ENCODE measurements around the gene MORC2. TPM values are rescaled to one million over a fixed set of nuclear protein-coding genes. Genes with fewer than 3 reads are reported as not detected.
A peak's percentile ranks its signal among the peaks of the same experiment; 100 is the strongest.

The MORC2 gene
- total and polyA plus RNA-seq, 10 donors = 18.2 to 24.7 (median 22.0) TPM

- Histone ChIP-seq H3K4me3 (no peak overlapping the region), H3K27me3 (replicated peaks in 1 of 7) (no peaks in the 10 kb centered on the region), H3K9me3 (no peaks in the 10 kb centered on the region), H3K36me3 (peaks cover 0 to 70% (median 19%) of the 10 kb centered on the region in 6 donors), H3K27ac (no peak overlapping the region), H3K4me1 (peaks cover 0 to 19% (median 0%) of the 10 kb centered on the region in 6 donors)
- intact Hi-C loops (cut with DNase I; ENCODE audit: low total_unique reads) = loop anchor here (10.0 kb wide), 1 partner anchor 280 kb away; no protein-coding TSS in a partner anchor
- TF ChIP-seq POLR2A (IDR thresholded peaks at IDR 0.05) (no peak), POLR2AphosphoS5 (IDR thresholded peaks at IDR 0.05) (no peak)
- TF ChIP-seq, protein P1, sequence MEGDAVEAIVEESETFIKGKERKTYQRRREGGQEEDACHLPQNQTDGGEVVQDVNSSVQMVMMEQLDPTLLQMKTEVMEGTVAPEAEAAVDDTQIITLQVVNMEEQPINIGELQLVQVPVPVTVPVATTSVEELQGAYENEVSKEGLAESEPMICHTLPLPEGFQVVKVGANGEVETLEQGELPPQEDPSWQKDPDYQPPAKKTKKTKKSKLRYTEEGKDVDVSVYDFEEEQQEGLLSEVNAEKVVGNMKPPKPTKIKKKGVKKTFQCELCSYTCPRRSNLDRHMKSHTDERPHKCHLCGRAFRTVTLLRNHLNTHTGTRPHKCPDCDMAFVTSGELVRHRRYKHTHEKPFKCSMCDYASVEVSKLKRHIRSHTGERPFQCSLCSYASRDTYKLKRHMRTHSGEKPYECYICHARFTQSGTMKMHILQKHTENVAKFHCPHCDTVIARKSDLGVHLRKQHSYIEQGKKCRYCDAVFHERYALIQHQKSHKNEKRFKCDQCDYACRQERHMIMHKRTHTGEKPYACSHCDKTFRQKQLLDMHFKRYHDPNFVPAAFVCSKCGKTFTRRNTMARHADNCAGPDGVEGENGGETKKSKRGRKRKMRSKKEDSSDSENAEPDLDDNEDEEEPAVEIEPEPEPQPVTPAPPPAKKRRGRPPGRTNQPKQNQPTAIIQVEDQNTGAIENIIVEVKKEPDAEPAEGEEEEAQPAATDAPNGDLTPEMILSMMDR (IDR thresholded peaks at IDR 0.05 in 8 of 11, conservative IDR thresholded peaks at IDR 0.05 in 3 of 11) = no peak
- DNase-seq = no peak
- WGBS, 5 donors = 83 to 98% (median 90%) methylated on average over 4 of the region's 4 CpGs
These were observed 13.4 kb downstream of the MORC2 start for GRCh38 chr22:30955153-30955552.

DNA sequence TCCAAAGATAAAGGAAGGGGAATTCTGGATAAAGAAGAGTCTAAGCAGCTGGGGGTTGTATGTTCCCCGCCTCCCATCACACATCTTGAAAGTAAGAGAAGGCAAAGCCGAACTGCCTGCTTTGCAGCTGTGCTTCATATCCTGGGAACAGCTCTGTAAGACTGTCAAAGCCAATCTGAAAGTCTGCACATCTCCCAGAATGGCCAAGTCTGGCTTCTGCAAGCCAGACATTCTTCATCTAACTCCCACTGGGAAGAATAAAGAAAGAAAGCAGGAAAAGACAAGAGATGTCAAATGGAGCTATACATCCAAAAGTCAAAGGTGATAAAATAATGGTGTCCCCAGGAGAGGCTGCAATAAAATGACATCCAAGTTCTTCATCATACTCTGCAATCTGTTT lies 15.4 kb downstream of the MORC2 start:
- TF ChIP-seq POLR2A (IDR thresholded peaks at IDR 0.05) (no peak), POLR2AphosphoS5 (IDR thresholded peaks at IDR 0.05) (no peak)
- TF ChIP-seq, protein P1 (IDR thresholded peaks at IDR 0.05 in 8 of 11, conservative IDR thresholded peaks at IDR 0.05 in 3 of 11) = no peak
- Histone ChIP-seq H3K27me3 (replicated peaks in 1 of 7) (no peaks in the 10 kb centered on the region), H3K9me3 (no peaks in the 10 kb centered on the region), H3K36me3 (peaks cover 4 to 88% (median 35%) of the 10 kb centered on the region in 6 donors), H3K4me3 (no peak overlapping the region), H3K4me1 (peaks cover 0 to 13% (median under 1%) of the 10 kb centered on the region in 6 donors), H3K27ac (no peak overlapping the region)
- no peak for DNase-seq
- intact Hi-C loops (cut with DNase I; ENCODE audit: low total_unique reads) = loop anchor here (10.0 kb wide), 1 partner anchor 282 kb away; no protein-coding TSS in a partner anchor
- 91 to 100% (median 96%) methylated on average over 2 of the region's 2 CpGs for WGBS, 5 donors

DNA sequence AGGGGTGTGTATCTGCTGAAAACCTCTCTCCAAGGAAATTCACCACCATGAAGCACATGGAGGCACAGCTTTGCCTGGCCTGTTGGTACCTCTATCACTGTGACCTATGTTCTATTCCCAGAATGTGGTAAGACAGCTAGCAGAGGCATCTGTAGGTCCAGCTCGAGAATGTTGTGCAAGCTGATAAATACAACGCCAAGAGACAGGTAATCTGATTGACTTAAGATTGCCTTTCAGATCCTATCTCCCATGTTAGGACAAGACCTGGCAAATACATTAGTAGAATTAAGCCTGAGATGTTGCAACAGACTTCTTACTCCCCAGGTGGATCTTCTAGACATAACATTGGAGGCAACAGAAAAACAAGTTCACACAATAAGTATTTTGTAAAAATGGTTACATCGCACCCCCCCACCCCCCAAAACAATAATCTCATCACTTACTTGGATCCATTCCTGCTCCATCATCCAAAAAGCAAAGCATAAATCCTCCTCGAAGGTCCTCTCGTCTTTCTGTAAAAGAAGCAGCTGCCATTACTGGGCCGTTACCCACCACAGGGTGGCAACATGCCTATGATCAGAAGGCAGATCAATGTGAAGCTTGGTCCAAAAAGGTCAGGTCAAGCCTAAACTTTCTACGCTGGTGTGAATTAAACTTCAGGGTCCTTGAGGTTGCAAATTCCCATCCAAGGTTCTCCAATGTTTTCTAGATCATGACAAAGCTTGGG lies 18.5 kb downstream of the MORC2 start:
- peaks cover 8 to 100% (median 61%) of the 10 kb centered on the region in 6 donors for H3K36me3 ChIP-seq
- 87 to 95% (median 91%) methylated on average over 7 of the region's 7 CpGs for WGBS, 5 donors
- peaks cover 0 to 17% (median 7%) of the 10 kb centered on the region in 6 donors for H3K4me1 ChIP-seq
- H3K27me3 ChIP-seq (replicated peaks in 1 of 7) = no peaks in the 10 kb centered on the region
- H3K9me3 ChIP-seq = no peaks in the 10 kb centered on the region
- DNase-seq = no peak
- no peak overlapping the region for H3K27ac ChIP-seq
- TF ChIP-seq, protein P1 (IDR thresholded peaks at IDR 0.05 in 8 of 11, conservative IDR thresholded peaks at IDR 0.05 in 3 of 11) = peak in 1 of 11 experiments; percentile 10
- TF ChIP-seq POLR2AphosphoS5 (IDR thresholded peaks at IDR 0.05) (no peak), POLR2A (IDR thresholded peaks at IDR 0.05) (no peak)
- intact Hi-C loops (cut with DNase I; ENCODE audit: low total_unique reads) = loop anchor here (5.0 to 10.0 kb wide), 2 partner anchors 137 to 285 kb away; no protein-coding TSS in a partner anchor
- no peak overlapping the region for H3K4me3 ChIP-seq

GRCh38 chr22:30948930-30949342 lies 19.6 kb downstream of the MORC2 start:
- no peak overlapping the region for H3K4me3 ChIP-seq
- no peak for TF ChIP-seq POLR2AphosphoS5 (IDR thresholded peaks at IDR 0.05)
- TF ChIP-seq, protein P1 (IDR thresholded peaks at IDR 0.05 in 8 of 11, conservative IDR thresholded peaks at IDR 0.05 in 3 of 11) = no peak
- no peak for TF ChIP-seq POLR2A (IDR thresholded peaks at IDR 0.05)
- no peak for DNase-seq
- 73 to 97% (median 89%) methylated on average over 3 of the region's 3 CpGs for WGBS, 5 donors
- intact Hi-C loops (cut with DNase I; ENCODE audit: low total_unique reads) = loop anchor here (5.0 kb wide), 1 partner anchor 138 kb away; no protein-coding TSS in a partner anchor
- no peaks in the 10 kb centered on the region for H3K27me3 ChIP-seq (replicated peaks in 1 of 7)
- no peak overlapping the region for H3K27ac ChIP-seq
- peaks cover 0 to 18% (median 7%) of the 10 kb centered on the region in 6 donors for H3K4me1 ChIP-seq
- peaks cover 8 to 100% (median 66%) of the 10 kb centered on the region in 6 donors for H3K36me3 ChIP-seq
- H3K9me3 ChIP-seq = no peaks in the 10 kb centered on the region
